ENCODE measurements around the gene DCAF10.
"Not testable (repeated sequence)": the region's sequence is repeated elsewhere in the genome, so short reads cannot be mapped to it uniquely, and the experiment has no call there.

The DCAF10 gene, protein sequence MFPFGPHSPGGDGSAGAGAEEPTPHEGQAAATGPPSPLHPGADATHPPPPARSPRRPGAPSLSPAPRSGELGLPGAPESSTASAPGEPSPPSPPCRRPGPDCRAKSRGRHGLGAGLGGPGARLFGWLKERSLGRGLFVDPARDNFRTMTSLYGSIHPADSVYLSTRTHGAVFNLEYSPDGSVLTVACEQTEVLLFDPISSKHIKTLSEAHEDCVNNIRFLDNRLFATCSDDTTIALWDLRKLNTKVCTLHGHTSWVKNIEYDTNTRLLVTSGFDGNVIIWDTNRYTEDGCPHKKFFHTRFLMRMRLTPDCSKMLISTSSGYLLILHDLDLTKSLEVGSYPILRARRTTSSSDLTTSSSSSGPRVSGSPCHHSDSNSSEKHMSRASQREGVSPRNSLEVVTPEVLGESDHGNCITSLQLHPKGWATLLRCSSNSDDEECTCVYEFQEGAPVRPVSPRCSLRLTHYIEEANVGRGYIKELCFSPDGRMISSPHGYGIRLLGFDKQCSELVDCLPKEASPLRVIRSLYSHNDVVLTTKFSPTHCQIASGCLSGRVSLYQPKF

DNA sequence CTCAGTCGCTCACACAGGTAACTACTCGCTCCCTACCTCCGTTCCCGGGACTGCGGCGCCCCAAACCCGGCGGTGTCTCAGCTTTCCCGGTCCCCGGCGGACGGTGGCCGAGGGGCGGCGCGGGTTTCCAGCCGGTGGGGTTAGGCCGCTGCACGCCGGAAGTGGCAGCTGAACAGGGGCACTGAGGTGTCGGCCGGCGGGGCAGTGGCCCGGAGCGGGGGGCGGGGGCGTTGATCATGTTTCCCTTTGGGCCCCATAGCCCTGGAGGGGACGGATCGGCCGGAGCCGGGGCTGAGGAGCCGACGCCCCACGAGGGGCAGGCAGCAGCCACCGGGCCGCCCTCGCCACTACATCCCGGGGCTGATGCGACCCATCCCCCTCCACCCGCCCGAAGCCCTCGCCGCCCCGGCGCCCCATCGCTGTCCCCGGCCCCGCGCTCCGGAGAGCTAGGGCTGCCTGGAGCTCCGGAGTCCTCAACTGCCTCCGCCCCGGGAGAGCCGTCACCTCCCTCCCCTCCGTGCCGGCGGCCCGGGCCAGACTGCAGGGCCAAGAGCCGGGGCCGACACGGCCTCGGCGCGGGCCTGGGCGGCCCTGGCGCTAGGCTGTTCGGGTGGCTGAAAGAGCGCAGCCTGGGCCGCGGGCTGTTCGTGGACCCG, at the start of gene DCAF10:
Gene DCAF10 (plus strand): TSS at position 167 of the 656 bp plus-strand sequence. CDS start 70 bp downstream, at position 237.
- peak; percentile 92 for DNase-seq (ENCODE audit: low spot score)

DNA sequence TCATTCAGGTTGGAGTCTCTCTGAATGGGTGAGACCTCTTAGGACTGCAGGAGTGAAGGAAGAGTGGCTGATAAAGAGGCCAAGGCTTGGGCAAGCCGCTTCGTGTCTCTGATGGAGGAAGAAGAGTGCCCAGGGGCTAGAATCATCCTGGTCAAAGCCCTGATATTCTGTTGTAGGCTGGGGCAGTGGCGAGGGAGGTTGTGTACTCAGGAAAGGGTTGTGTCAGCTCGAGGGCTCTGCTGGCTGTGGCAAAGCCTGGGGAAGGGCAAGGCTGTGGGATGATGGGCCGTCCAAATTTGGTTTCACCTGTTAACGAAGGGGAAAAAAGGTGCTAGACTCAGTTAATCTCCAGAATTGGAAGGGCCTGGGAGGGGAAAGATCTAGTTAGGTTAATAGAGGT, 49.4 kb upstream of the DCAF10 start:
- DNase-seq (ENCODE audit: low spot score) = no peak

DNA sequence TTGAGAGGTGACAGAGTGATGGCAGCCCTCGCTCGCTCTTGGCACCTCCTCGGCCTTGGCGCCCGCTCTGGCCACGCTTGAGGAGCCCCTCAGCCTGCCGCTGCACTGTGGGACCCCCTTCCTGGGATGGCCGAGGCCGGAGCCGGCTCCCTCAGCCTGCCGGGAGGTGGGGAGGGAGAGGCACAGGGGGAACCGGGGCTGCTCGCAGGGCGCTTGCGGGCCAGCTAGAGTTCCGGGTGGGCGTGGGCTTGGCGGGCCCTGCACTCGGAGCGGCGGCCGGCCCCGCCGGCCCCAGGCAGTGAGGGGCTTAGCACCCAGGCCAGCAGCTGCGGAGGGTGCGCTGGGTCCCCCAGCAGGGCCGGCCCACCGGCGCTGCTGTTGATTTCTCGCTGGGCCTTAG, 48.9 kb upstream of the DCAF10 start:
- DNase-seq (ENCODE audit: low spot score) = not testable (repeated sequence)

DNA sequence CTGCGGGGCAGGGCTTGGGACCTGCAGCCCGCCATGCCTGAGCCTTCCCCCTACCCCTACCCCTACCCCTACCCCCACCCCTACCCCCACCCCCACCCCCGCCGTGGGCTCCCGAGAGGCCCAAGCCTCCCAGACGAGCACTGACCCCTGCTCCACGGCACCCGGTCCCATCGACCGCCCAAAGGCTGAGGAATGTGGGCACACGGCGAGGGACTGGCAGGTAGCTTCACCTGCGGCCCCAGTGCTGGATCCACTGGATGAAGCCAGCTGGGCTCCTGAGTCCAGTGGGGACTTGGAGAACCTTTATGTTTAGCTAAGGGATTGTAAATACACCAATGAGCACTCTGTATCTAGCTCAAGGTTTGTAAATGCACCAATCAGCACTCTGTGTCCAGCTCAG, 48.5 kb upstream of the DCAF10 start:
- not testable (repeated sequence) for DNase-seq (ENCODE audit: low spot score)

DNA sequence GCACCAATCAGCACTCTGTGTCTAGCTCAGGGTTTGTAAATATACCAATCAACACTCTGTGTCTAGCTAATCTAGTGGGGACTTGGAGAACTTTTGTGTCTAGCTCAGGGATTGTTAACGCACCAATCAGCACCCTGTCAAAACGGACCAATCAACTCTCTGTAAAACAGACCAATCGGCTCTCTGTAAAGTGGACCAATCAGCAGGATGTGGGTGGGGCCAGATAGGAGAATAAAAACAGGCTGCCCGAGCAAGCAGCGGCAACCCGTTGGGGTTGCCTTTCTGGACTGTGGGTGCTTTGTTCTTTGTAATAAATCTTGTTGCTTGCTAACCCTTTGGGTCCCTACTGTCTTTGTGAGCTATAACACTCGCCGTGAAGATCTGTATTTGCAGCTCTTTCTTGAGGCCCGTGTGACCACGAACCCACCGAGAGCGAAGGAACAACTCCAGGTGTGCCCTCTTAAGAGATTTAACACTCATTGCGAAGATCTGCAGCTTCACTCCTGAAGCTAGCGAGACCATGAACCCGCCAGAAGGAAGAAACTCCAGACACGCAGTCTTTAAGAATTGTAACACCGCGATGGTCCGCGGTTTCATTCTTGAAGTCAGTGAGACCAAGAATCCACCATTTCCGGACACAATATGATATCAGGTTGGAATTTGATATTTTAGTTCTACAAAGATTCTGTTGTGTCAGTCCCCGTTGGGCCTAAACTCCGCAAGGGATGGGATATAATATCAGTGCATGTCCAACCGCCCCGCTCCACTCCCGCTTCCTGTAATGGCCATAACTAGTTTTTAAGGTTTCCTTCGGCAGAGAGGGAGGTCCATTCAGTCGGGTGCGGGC, 47.7 kb upstream of the DCAF10 start:
- DNase-seq (ENCODE audit: low spot score) = no peak

DNA sequence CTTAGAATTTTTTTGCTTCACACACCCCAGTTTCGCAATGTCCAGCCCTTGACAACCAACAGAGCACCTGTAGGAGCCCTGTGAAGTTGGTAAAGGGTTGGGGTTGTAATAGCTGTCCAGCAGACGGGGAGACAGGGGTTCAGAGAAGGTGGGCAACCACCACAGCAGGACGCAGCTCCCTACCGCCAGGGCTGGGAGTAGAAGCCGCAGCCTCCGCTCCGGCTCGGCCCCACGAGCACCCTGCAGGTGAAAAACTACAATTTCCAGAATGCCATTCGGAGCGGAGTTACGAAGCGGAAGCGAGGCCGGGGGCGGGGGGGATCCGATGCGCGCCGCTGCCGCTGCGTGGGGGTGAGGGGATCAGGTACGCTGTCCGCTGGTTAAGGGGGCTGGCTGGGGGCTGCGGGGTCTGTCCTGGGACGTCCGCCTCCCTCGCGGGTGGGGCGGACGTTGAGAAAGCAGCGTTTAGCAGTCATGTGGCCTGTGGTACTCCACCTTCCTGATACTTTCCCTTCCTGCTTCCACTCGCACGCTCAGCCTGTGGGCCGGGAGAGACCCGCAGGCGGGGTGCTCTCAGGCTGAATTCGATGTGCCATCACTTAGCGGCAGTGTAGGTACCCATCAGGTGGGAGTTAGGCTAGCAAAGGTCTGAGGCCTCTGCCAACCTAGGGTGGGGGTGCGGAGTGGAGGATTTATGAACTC, 47.0 kb upstream of the DCAF10 start, which contains the start of gene TRMT10B:
Gene TRMT10B (plus strand): TSS at position 317 of the 702 bp plus-strand sequence. CDS start 8,127 bp downstream, outside the sequence.
- peak; percentile 91 for DNase-seq (ENCODE audit: low spot score)

DNA sequence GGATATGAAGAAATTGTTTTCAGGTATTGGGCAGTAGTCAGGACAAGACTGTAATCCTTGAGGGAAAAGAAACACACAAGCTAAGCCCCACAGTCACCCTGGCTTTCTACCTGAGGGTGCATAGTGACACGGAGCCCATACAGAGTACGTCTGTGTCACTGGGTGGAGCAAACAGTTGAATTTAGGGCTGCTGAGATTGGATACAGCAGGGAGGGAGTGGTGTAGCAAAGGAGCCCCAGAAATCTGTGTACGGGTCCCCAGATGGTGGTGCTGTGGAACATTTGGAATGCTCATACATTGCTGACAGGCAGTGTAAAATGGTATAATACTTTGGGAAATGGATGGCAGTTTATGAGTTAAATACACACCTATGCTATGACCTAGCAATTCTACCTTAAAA, 41.9 kb upstream of the DCAF10 start:
- DNase-seq (ENCODE audit: low spot score) = no peak

DNA sequence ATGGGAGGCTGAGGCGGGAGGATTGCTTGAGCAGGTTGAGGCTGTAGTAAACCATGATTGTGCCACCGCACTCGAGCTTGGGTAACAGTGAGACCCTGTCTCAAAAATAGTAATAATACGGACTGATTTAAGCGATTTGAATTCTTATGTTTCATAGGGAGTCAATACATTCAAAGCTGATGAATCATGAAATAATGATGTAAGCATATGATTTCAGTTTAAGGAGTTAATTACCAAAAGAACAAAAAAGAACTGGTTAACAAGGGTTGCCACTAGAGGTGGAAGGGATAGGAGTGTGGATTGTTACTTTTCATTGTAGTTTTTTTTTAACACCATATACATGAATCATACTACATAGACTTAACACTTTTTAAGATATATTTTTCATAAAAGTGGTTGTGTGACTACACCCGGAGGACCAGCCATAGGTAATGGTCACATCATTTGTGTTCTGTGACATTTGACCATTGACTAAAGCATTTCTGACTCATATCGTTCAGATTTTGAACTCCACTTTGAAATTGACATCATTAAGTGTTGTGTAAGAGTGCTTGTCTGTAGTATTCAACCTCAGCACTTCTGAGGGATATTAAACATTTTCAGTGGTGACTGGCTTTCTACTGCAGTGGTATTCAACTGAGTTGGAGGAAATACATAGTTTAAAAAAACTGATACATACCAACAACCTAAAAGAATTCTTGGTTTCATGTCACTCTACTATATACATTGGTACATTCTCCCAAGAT, 40.0 kb upstream of the DCAF10 start:
- DNase-seq (ENCODE audit: low spot score) = no peak

DNA sequence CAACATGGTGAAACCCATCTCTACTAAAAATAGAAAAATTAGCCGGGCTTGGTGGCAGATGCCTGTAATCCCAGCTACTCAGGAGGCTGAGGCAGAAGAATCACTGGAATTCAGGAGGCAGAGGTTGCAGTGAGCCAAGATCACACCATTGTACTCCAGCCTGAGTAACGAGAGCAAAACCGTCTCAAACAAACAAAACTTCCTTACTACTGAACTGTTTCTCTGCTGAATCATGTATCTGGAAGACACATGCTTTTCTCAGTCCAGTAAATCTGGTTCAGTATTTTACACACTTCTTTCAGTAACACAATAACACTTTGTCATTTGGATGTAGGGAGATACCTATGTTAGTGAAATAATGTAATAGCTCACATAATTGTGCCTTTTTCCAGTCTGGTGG, 39.1 kb upstream of the DCAF10 start:
- DNase-seq (ENCODE audit: low spot score) = no peak

DNA sequence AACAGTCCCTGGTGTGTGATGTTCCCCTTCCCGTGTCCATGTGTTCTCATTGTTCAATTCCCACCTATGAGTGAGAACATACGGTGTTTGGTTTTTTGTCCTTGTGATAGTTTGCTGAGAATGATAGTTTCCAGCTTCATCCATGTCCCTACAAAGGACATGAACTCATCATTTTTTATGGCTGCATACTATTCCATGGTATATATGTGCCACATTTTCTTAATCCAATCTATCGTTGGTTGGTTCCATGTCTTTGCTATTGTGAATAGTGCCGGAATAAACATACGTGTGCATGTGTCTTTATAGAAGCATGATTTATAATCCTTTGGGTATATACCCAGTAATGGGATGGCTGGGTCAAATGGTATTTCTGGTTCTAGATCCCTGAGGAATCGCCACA, 35.3 kb upstream of the DCAF10 start:
- DNase-seq (ENCODE audit: low spot score) = not testable (repeated sequence)

DNA sequence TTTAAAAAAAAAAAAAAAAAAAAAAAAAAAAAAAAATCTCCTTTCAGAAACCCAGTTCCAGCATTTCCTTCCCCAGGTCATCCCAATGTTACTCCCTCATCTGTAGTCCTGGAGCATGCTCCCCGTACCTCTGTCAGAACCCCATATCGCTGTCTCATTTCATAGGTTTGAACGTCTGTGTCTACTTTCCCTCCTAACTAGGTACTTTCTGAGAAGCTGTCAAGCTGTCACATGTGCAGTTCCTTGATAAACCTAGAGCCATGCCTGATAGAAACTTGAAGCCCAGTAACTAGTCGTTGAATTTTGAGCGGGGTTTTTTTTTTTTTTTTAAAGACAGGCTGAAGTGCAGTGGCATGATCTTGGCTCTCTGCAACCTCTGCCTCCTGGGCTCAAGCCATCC, 31.3 kb upstream of the DCAF10 start:
- no peak for DNase-seq (ENCODE audit: low spot score)

DNA sequence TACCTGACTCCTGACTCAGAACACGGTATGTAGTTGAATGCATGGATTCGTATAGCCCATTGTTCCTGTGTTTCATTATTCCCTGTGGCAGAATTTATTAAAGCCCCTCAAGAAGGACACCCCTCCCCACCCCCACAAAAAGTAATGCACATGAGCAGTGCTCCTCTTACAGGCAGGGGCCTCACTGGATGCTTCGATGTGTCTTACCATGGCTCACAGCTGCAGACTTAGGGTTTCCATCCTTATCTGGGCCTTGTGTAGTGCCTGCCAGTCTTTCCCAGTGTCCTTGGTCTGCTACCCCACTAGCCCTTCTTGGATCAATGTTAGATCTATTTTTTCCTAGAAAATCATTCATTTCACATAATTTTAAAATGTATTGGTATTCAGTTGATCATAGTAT, 30.6 kb upstream of the DCAF10 start:
- no peak for DNase-seq (ENCODE audit: low spot score)

DNA sequence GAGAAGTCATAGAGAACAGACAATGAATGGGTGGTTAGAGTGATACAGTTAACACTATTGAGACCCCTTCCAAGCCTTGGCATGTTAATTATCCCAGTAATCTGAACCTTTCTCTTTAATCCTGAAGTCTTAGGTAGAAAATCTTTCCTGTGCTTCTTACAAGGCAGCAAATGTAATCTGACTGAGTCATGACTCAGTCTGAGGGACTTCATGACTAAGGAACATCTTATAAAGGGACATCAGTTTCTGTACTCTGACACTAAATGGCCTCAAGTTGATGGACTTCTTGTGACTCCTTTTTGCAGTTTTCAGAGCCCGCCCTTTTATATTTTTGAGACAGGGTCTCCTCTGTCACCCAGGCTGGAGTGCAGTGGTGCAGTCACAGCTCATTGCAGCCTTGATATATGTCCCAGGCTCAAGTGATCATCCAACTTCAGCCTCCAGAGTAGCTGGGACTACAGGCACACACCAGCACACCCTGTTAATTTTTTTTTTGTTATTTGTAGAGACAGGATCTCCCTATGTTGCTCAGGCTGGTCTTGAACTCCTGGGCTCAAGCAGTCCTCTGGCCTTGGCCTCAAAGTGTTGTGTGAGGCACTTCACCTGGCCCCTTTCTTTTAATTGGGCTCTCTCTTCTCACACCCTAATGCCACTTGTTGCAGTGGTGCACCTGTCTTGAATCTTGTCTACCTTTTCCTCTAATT, 25.2 kb upstream of the DCAF10 start:
- no peak for DNase-seq (ENCODE audit: low spot score)

DNA sequence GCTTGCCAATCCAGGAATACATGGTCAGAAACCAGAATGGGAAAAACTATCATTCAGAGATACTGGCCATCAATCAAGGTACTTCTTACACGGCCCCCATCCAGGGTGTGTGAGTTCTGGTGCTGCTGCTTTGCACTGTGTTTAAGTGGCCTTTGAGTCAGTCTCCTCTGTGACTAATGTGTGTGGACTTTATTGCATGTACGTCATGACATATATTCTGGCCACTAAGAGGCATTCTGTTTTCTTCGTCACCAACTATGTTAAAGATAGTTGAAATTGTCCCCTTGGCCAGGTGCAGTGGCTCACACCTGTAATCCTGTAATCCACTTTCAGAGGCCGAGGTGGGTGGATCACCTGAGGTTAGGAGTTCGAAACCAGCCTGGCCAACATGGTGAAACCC, 24.3 kb upstream of the DCAF10 start:
- no peak for DNase-seq (ENCODE audit: low spot score)

DNA sequence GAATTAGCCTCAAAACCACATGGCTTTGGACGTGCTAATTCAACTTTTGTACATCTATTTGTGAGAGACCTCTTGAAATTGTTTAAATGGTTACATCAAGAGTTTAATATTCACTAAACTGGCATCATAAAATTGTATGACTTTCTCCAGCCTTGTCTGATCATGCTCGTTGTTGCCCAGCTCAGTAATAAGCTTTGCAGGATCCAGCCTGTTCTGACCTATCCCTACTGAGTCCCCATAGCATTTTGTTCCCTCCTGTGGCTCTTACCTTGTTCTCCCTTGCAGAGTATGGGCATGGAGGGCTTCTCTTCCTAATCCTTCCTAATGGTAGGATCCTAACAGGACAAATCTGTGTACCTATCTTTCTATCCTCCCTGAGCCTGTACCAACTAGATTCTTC, 22.1 kb upstream of the DCAF10 start:
- no peak for DNase-seq (ENCODE audit: low spot score)

DNA sequence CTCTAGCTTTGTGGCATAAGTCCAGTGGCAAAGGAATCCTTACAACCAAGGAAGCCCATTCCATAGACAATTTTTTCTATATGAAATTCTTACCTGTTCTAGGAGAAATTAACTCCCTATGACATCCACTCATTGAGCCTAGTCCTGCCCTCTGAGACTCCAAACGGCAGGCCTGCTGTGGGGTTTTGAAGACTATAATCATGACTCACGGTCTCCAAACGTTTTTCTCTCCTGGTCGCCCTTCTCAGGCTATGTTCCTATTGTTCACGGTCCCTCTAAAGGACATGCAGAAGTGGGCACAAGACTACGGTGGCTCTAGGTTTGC, 16.3 kb upstream of the DCAF10 start:
- no peak for DNase-seq (ENCODE audit: low spot score)

DNA sequence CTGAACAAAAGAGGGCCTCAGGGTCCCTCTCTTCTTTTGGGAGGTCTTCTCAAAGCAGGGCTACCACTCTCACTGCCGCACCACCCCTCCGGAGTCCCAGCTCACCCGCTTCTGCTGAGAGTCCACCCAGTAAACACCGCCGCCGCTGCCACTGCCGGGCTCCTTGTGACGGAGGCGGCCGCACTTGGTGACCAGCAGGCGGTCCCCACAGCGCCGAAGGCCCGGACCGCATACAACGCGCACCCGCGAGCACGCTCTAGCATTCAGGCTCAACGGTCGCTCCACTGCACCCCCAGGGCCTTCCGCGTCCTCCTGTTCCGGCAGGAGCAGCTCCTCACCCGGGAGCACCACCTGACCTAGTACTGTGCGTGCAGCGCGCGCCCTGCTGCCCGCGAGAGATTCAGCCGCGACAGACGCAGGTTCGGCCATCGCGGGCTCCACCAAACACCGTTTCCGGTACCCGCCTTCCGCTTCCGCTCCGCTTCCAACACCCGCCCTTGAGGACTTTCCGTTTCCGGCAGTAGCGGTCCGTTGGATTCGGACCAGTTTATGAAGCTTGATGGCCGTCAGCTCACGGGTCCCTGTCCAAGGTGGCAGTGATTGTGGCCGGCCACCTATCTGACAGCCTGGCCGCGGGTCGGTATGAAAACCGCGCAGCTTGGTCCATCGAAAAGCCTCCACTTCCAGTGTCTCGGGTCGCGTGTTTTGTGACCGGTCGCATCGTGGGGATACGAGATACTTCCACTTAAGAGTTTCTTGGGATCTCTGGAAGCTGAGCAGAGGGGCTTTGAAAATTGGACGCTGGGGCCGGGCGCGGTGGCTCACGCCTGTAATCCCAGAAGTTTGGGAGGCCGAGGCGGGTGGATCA, 15.7 kb upstream of the DCAF10 start, which contains the start of gene EXOSC3:
Gene EXOSC3 (minus strand): TSS at position 449 of the 868 bp plus-strand sequence. CDS start 20 bp downstream, at position 429.
- peak; percentile 90 for DNase-seq (ENCODE audit: low spot score)

DNA sequence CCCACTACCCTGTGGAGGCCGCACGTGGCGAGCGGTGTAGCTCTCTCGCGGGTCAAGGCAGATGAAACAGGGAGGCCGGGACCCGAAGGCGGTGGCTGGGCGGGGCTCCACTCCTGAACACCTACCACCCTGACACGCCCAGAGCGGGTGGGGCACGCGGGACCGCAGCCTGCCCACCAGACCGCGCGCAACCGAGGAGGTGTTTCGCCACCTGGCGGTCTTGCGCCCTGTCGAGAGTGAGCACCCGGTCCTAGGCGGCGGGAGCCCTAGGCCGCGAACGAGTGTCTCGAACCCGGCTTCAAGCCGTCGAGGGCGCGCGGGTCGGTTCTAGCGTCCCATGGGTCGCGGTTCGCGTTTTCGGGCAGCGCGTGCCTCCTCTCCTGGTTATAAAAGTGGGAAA, 13.5 kb upstream of the DCAF10 start:
- no peak for DNase-seq (ENCODE audit: low spot score)

DNA sequence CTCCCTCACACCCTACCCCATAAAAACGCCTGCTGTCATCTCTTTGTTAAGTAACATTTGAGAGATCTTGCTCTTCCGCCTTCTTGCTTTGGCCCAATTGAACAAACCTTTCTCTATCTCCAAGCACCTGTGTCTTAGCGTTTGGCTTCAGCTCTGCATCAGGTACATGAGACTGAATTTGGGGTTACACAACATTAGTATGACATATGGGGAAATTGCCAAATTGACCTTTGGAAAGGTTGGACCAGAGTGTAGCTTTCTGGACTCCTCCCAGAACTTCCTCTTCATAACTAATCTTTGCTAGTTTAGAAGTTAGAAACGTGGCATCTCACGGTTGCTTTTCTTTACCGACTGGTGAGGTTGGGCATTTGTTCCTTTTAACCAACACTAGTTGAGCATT, 12.3 kb upstream of the DCAF10 start:
- DNase-seq (ENCODE audit: low spot score) = no peak
